PC-3 (cell line): ENCODE results near the gene KCNK5. TPM values are rescaled to one million over a fixed set of nuclear protein-coding genes. Genes with fewer than 3 reads are reported as not detected.

ENCODE experiments used
- ATAC-seq: fragments of 200-7000 bp; cut with Tn5 transposase; 2 replicates; pipeline ENCODE4 v1.9.1; 2020; ENCODE audit warnings: mild to moderate bottlenecking, moderate library complexity
- BruUV-seq: library from RNA; stranded (reverse); fragments of 400-500 nt; replicated peaks from 2 replicates; lab custom pipeline; 2021; lab: Mats Ljungman, UMichigan
- CTCF ChIA-PET: fragments of 300-600 bp; sonication (Branson Sonifier 250); formaldehyde crosslinking; loops from one replicate; lab custom pipeline; 2022; ENCODE audit warnings: antibody characterized with exemption; lab: Charles Lee
- POLR2A ChIA-PET: fragments of 300-600 bp; sonication (Branson Sonifier 250); formaldehyde crosslinking; loops from one replicate; lab custom pipeline; 2022; ENCODE audit warnings: antibody characterized with exemption; ENCODE audit not compliant: unreplicated experiment; lab: Charles Lee
- DNase-seq: peaks from one replicate; pipeline ENCODE4 v3.0.0-alpha.2; 2015
- H2AFZ ChIP-seq: fragments of 300-600 bp; sonication (generic); 2 replicates; pipeline ENCODE4 v1.6.0; 2016; ENCODE audit warnings: antibody characterized with exemption, low read length
- H3F3A ChIP-seq: fragments of 300-600 bp; sonication (generic); one replicate; pipeline ENCODE4 v1.6.0; 2017; ENCODE audit warnings: antibody characterized with exemption, low read length, control low read depth, mild to moderate bottlenecking; ENCODE audit not compliant: unreplicated experiment
- H3K27ac ChIP-seq: fragments of 300-600 bp; sonication (generic); 2 replicates; pipeline ENCODE4 v1.5.1; 2016; ENCODE audit warnings: mild to moderate bottlenecking, low read length
- H3K27me3 ChIP-seq: fragments of 300-600 bp; sonication (generic); 2 replicates; pipeline ENCODE4 v1.6.1; 2016; ENCODE audit warnings: low read length, mixed read lengths
- H3K36me3 ChIP-seq: fragments of 300-600 bp; sonication (generic); 2 replicates; pipeline ENCODE4 v1.6.1; 2016; ENCODE audit warnings: low read depth, mixed run types, low read length, mixed read lengths
- H3K4me1 ChIP-seq: fragments of 300-600 bp; sonication (generic); 2 replicates; pipeline ENCODE4 v1.5.1; 2016; ENCODE audit warnings: low read length; ENCODE audit not compliant: insufficient read depth
- H3K4me2 ChIP-seq: fragments of 300-600 bp; sonication (generic); 2 replicates; pipeline ENCODE4 v1.6.0; 2016; ENCODE audit warnings: low read length
- H3K4me3 ChIP-seq: fragments of 300-600 bp; sonication (generic); 2 replicates; pipeline ENCODE4 v1.5.1; 2016; ENCODE audit warnings: mild to moderate bottlenecking, low read length, mixed read lengths
- H3K79me2 ChIP-seq: fragments of 300-600 bp; sonication (generic); 2 replicates; pipeline ENCODE4 v1.6.1; 2017; ENCODE audit warnings: low read length, mixed read lengths
- H3K9ac ChIP-seq: fragments of 300-600 bp; sonication (generic); 2 replicates; pipeline ENCODE4 v1.6.0; 2016; ENCODE audit warnings: mild to moderate bottlenecking, low read length
- H3K9me2 ChIP-seq: fragments of 300-600 bp; sonication (generic); replicated peaks from 2 replicates; pipeline ENCODE4 v1.6.1; 2016; ENCODE audit warnings: mixed run types, low read length, mixed read lengths
- H3K9me3 ChIP-seq: fragments of 300-600 bp; sonication (generic); 2 replicates; pipeline ENCODE4 v1.6.1; 2016; ENCODE audit warnings: low read length, mixed read lengths
- H4K20me1 ChIP-seq: fragments of 300-600 bp; sonication (generic); 2 replicates; pipeline ENCODE4 v1.6.1; 2016; ENCODE audit warnings: low read length, mixed read lengths
- EZH2 ChIP-seq: fragments of 300-600 bp; sonication (generic); IDR thresholded peaks from one replicate; pipeline ENCODE4 v1.6.1; 2017; ENCODE audit warnings: antibody characterized with exemption, mild to moderate bottlenecking, low read length; ENCODE audit not compliant: unreplicated experiment
- EZH2phosphoT487 ChIP-seq: fragments of 300-600 bp; sonication (generic); IDR thresholded peaks from 2 replicates; pipeline ENCODE4 v1.6.1; 2018; ENCODE audit warnings: mild to moderate bottlenecking, antibody characterized with exemption, low read length, borderline replicate concordance
- intact Hi-C: fragments of 100-400 bp; cut with micrococcal nuclease; formaldehyde crosslinking; loops from 2 replicates; pipeline ENCODE4 v1.9.0; 2023
- total RNA-seq: library from RNA; depleted of rRNA; stranded (reverse); fragments of >200 nt; gene quantifications from 2 replicates; pipeline ENCODE4 v1.2.3, GENCODE V29; 2014
- TF ChIP-seq, protein P1 (sequence below): fragments of 300-600 bp; sonication (generic); conservative IDR thresholded peaks from 2 replicates; pipeline ENCODE4 v1.5.1; 2017; ENCODE audit warnings: antibody characterized with exemption, low read depth, mild to moderate bottlenecking, low read length

Gene KCNK5
- total RNA-seq, 1 experiment from 2014 or later, result 3.5 TPM

DNA sequence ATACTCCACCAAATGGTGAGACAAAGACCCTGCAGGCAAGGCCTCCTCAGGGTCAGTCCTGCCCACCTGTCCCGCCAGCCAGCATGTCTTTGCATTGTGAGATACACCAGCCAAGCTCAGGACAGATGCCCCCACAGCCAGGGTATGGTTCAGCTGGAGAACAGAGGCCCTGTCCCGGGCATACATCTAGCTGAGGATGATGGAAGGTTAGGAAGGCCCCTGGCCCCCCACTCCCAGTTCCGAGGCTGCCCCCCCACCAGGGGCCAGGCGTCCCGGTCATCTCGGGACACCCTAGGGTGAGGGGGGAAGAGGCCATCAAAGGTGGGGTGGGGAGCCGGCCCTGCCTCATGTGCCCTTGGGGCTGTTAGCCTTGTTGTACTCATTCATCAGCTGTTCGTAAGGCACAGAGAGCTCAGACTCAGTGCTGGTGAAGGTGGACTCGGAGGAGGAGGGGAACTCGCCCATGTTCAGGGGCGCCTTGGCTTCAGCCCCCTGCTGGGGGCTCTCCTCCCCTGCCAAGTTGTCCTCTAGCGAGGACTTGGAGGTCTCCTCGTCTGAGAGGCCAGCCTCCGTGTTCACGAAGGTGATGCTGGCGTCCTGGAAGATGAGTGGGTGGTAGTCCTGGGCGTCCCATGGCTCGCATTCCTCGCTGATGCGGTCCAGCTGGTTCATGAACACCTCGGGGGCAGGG is 38.6 kb downstream of the KCNK5 start:
- Histone ChIP-seq H3K27me3 (no peaks in the 10 kb centered on the region), H3K9me2 (no peaks in the 10 kb centered on the region), H4K20me1 (no peaks in the 10 kb centered on the region), H3K79me2 (no peaks in the 10 kb centered on the region), H3K9me3 (no peaks in the 10 kb centered on the region), H3K36me3 (no peaks in the 10 kb centered on the region), H2AFZ (no peak overlapping the region), H3K27ac (no peak overlapping the region), H3F3A (no peaks in the 10 kb centered on the region), H3K4me3 (no peak overlapping the region), H3K4me1 (peaks cover 5% of the 10 kb centered on the region), H3K4me2 (no peak overlapping the region), H3K9ac (no peak overlapping the region)
- ATAC-seq (no peak), DNase-seq (no peak)
- intact Hi-C loops, result no loop called here
- POLR2A ChIA-PET, result no interaction called here
- TF ChIP-seq EZH2phosphoT487 (no peak), EZH2 (no peak)
- TF ChIP-seq, protein P1, sequence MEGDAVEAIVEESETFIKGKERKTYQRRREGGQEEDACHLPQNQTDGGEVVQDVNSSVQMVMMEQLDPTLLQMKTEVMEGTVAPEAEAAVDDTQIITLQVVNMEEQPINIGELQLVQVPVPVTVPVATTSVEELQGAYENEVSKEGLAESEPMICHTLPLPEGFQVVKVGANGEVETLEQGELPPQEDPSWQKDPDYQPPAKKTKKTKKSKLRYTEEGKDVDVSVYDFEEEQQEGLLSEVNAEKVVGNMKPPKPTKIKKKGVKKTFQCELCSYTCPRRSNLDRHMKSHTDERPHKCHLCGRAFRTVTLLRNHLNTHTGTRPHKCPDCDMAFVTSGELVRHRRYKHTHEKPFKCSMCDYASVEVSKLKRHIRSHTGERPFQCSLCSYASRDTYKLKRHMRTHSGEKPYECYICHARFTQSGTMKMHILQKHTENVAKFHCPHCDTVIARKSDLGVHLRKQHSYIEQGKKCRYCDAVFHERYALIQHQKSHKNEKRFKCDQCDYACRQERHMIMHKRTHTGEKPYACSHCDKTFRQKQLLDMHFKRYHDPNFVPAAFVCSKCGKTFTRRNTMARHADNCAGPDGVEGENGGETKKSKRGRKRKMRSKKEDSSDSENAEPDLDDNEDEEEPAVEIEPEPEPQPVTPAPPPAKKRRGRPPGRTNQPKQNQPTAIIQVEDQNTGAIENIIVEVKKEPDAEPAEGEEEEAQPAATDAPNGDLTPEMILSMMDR, result no peak
- CTCF ChIA-PET, result interaction anchor here (1.1 kb wide), 1 partner anchor 22 kb away, joined by 3 read pairs; no protein-coding TSS in a partner anchor
- BruUV-seq, result no TSS peak

DNA sequence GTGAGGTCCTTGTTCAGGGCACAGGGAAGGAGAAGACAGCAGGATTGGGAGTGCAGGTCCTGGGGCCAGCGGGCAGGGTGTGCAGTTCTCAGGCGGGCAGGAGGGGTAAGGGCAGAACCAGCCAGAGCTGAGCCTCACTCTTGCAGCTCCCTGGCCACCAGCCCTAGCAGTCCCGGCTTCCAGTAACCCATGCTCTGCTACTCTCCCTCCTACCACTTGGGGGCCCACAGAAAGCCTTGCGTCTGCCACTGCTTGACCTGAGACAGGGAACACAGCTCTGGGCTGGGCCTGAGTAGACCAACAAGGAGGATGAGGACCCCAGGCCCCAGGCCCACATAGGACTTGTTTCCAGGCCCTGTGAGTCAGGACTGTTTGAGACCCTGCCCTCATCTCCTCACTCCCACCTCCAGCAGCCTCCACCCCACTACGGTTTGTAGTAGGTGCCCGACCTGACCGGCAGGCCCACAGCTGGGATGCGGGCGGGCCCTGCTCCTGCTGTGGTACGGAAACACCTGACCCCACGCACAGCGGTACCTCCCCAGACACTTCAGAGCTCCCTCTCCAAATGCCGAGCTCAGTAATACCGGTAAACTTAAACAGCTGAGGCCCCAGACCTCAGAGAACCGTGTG is 39.2 kb downstream of the KCNK5 start:
- no peak overlapping the region for H3K27ac ChIP-seq

More for the DNA sequence above, 39.2 kb downstream of the KCNK5 start:
- Histone ChIP-seq H3K36me3 (no peaks in the 10 kb centered on the region), H3K9ac (no peak overlapping the region), H3F3A (no peaks in the 10 kb centered on the region), H4K20me1 (no peaks in the 10 kb centered on the region), H3K27me3 (no peaks in the 10 kb centered on the region), H3K79me2 (no peaks in the 10 kb centered on the region), H3K9me3 (no peaks in the 10 kb centered on the region), H3K4me3 (no peak overlapping the region), H2AFZ (no peak overlapping the region), H3K4me1 (peaks cover 12% of the 10 kb centered on the region), H3K4me2 (no peak overlapping the region), H3K9me2 (no peaks in the 10 kb centered on the region)
- no peak for TF ChIP-seq EZH2phosphoT487
- TF ChIP-seq, protein P1, result peak; percentile 63
- BruUV-seq, result no TSS peak
- POLR2A ChIA-PET, result no interaction called here
- CTCF ChIA-PET, result interaction anchor here (1.1 kb wide), 1 partner anchor 21 kb away, joined by 3 read pairs; no protein-coding TSS in a partner anchor
- peak; percentile 55 for DNase-seq
- peak; percentile 81 for ATAC-seq
- intact Hi-C loops, result no loop called here
